ENCODE data around the gene CARD8. TPM values are rescaled to one million over a fixed set of nuclear protein-coding genes. Genes with fewer than 3 reads are reported as not detected.

Gene CARD8
- total and polyA plus RNA-seq, 2 of the 8 experiments (the other 6 are each of a cell fraction or from before 2014, with no cell fraction given), result 8.9 to 24.4 TPM

- peak overlapping the region; percentile 3 for H4K5ac ChIP-seq (ENCODE audit: insufficient read length, low read depth, low read length)
- no peak overlapping the region for H3K4ac ChIP-seq (replicated peaks; ENCODE audit: insufficient read length, low read depth, low read length)
- no peaks in the 10 kb centered on the region for H3K27me3 ChIP-seq (replicated peaks in 1 of 4; ENCODE audit: control insufficient read depth in 3 of 4, extremely low read depth in 1 of 4, insufficient read depth in 3 of 4, low read length in 3 of 4)
- peaks cover 0 to 4% (median 2%) of the 10 kb centered on the region in 4 experiments; a peak in 3 of 7 replicates for H3K4me1 ChIP-seq (replicated peaks in 1 of 4; ENCODE audit: control insufficient read depth in 3 of 4, insufficient read depth in 4 of 4, low read length in 3 of 4)
- peak overlapping the region; percentile 49; the same call in 1 of the 2 replicates for H3K27ac ChIP-seq (ENCODE audit: low read depth, low read length)
- H4K20me1 ChIP-seq (replicated peaks in 1 of 2; ENCODE audit: control insufficient read depth in 1 of 2, insufficient read depth in 2 of 2, low read length in 2 of 2), result no peaks in the 10 kb centered on the region
- peak overlapping the region; percentile 26 to 45; a peak in 2 of 4 replicates for H3K4me2 ChIP-seq (ENCODE audit: insufficient read depth in 1 of 2, low read depth in 2 of 2, low read length in 2 of 2)
- no peak overlapping the region for H4K91ac ChIP-seq (replicated peaks; ENCODE audit: insufficient read length, low read length)
- WGBS, 2 experiments (ENCODE audit: extremely low coverage in 1 of 2, insufficient coverage in 1 of 2, insufficient read length in 1 of 2, insufficient replicate concordance in 2 of 2, low coverage in 1 of 2, low lambda C conversion rate in 2 of 2, missing lambda C conversion rate in 1 of 2), result 27% methylated on average over 13 of the region's 13 CpGs; no CpG with 5 or more reads in 1 of the 2 experiments
- H2AK5ac ChIP-seq (ENCODE audit: low read depth, low read length), result no peak overlapping the region
- no peak overlapping the region for H3K56ac ChIP-seq (replicated peaks; ENCODE audit: insufficient read length, low read depth, low read length)
- no peaks in the 10 kb centered on the region for H3K79me1 ChIP-seq (ENCODE audit: low read depth, low read length)
- H4K8ac ChIP-seq (ENCODE audit: extremely low read depth, insufficient read depth, low read length), result no peak overlapping the region
- H2BK12ac ChIP-seq (ENCODE audit: low read depth, low read length), result no peak overlapping the region
- H2BK20ac ChIP-seq (ENCODE audit: low read length), result peak overlapping the region; percentile 90; the same call in 1 of the 2 replicates
- H3K36me3 ChIP-seq (ENCODE audit: control insufficient read depth in 2 of 4, insufficient read depth in 4 of 4, low read length in 3 of 4), result peaks cover 0 to 24% (median 6%) of the 10 kb centered on the region in 4 experiments; a peak in 4 of 8 replicates
- FAIRE-seq (peak; percentile 88), DNase-seq (ENCODE audit: low read depth in 1 of 2, low spot score in 2 of 2) (peak; percentile 91)
- H3K18ac ChIP-seq (ENCODE audit: extremely low read depth, low read length), result no peak overlapping the region
- no peak overlapping the region for H2BK120ac ChIP-seq (replicated peaks; ENCODE audit: low read depth, low read length)
- ChIA-PET POLR2A (ENCODE audit: partially characterized antibody) (interaction anchor here (0.6 to 1.9 kb wide), 8 partner anchors 9 to 90 kb away, joined by 3 to 7 read pairs (median 3); no protein-coding TSS in a partner anchor), CTCF (ENCODE audit: partially characterized antibody) (interaction anchor here (0.6 to 3.9 kb wide), 23 partner anchors 8 to 1149 kb away, joined by 3 to 48 read pairs (median 4); partner anchors contain the start of genes KDELR1 and ZSWIM9)
- peak overlapping the region in 1 of 4 experiments; percentile 27; a peak in 2 of 8 replicates for H3K4me3 ChIP-seq (ENCODE audit: extremely low read depth in 1 of 4, insufficient read depth in 2 of 4, low read depth in 3 of 4, low read length in 4 of 4)
- H2BK15ac ChIP-seq (ENCODE audit: low read length), result no peak overlapping the region
- no peak overlapping the region for H2BK5ac ChIP-seq (ENCODE audit: low read depth, low read length)
- H3K14ac ChIP-seq (ENCODE audit: insufficient read length), result no peak overlapping the region
- H3K23me2 ChIP-seq (ENCODE audit: low read depth, low read length), result peaks cover 2% of the 10 kb centered on the region; the same call in 1 of the 2 replicates
- no peak overlapping the region for H3K23ac ChIP-seq (ENCODE audit: insufficient read length)
- no peak overlapping the region for H3K9ac ChIP-seq (replicated peaks in 1 of 4; ENCODE audit: extremely low read depth in 1 of 4, low read depth in 3 of 4, low read length in 3 of 4)
- H3K79me2 ChIP-seq (ENCODE audit: control insufficient read depth in 1 of 2, insufficient read depth in 2 of 2, low read length in 2 of 2), result no peaks in the 10 kb centered on the region
- peaks cover 0 to 4% of the 10 kb centered on the region in 2 experiments; a peak in 3 of 4 replicates for H3K9me3 ChIP-seq (ENCODE audit: insufficient read depth in 2 of 2, low read depth in 1 of 2, low read length in 1 of 2)
- no peak overlapping the region for H2AFZ ChIP-seq (ENCODE audit: low read length)
- TF ChIP-seq SP1 (IDR thresholded peaks at IDR 0.05; ENCODE audit: low read depth, low read length) (peak; percentile 94), RNF2 (IDR thresholded peaks at IDR 0.05; ENCODE audit: borderline replicate concordance, low read depth, low read length, missing control alignments, poor library complexity, severe bottlenecking) (no peak), RXRA (IDR thresholded peaks at IDR 0.05; ENCODE audit: insufficient read depth, low read depth, low read length) (no peak), POLR2A (IDR thresholded peaks at IDR 0.05; ENCODE audit: control extremely low read depth in 1 of 2, low read depth in 2 of 2, low read length in 2 of 2) (0 out of 3 replicates have a peak, but pooled peaks of 1 of the 2 experiments have one; percentile 43), TBP (IDR thresholded peaks at IDR 0.05; ENCODE audit: low read depth, low read length) (peak; percentile 31; the same call in 1 of the 2 replicates), CTCF (IDR thresholded peaks at IDR 0.05; ENCODE audit: control extremely low read depth in 1 of 3, insufficient read depth in 1 of 3, low read depth in 1 of 3, low read length in 3 of 3) (peak; percentile 63 to 78 (median 75)), KDM1A (IDR thresholded peaks at IDR 0.05; ENCODE audit: borderline replicate concordance, low read length) (peak; percentile 47; the same call in 1 of the 2 replicates), SRF (IDR thresholded peaks at IDR 0.05; ENCODE audit: low read depth, low read length) (peak; percentile 84), FOSL1 (IDR thresholded peaks at IDR 0.05; ENCODE audit: insufficient read depth, low read depth, low read length) (no peak)
These were observed 65.3 kb downstream of the CARD8 start for GRCh38 chr19:48190288-48190884.

All from H1 (cell line).